Mammary epithelial cell (primary cell): ENCODE results near the gene CDKN1C.

Experiments
- CTCF ChIP-seq, 2 donors: IDR thresholded peaks in 1 of 2; conservative IDR thresholded peaks in 1 of 2; 2 replicates each; pipeline ENCODE4 v1.5.1; 2011 to 2012; ENCODE audit warnings: inconsistent platforms in 2 of 2, low read length in 2 of 2, mild to moderate bottlenecking in 2 of 2, control low read depth in 1 of 2, low read depth in 1 of 2; ENCODE audit not compliant: insufficient read depth in 1 of 2; ENCODE audit errors: extremely low read depth in 1 of 2
- EZH2 ChIP-seq: IDR thresholded peaks from 2 replicates; pipeline ENCODE4 v1.6.1; 2012; ENCODE audit warnings: low read length, inconsistent platforms, borderline replicate concordance

GRCh38 chr11:2864901-2865300, 20.7 kb downstream of the CDKN1C start:
- TF ChIP-seq CTCF (conservative IDR thresholded peaks at IDR 0.05 in 1 of 2, IDR thresholded peaks at IDR 0.05 in 1 of 2; ENCODE audit: extremely low read depth in 1 of 2, insufficient read depth in 1 of 2, low read depth in 1 of 2, low read length in 2 of 2) (no peak), EZH2 (no peak)
